ENCODE measurements around the gene ASPRV1. TPM values are rescaled to one million over a fixed set of nuclear protein-coding genes. Genes with fewer than 3 reads are reported as not detected.
A peak's percentile ranks its signal among the peaks of the same experiment; 100 is the strongest.

ASPRV1 gene
- total RNA-seq, 2 donors from 2014 or later = 2.6 to 10.3 TPM

- H3K9me3 ChIP-seq = no peaks in the 10 kb centered on the region
- H3K27me3 ChIP-seq (replicated peaks; ENCODE audit: insufficient read depth) = no peaks in the 10 kb centered on the region
- H3K4me1 ChIP-seq (replicated peaks) = no peaks in the 10 kb centered on the region
- TF ChIP-seq CTCF (IDR thresholded peaks at IDR 0.05) (no peak), POLR2AphosphoS5 (IDR thresholded peaks at IDR 0.05) (no peak), POLR2A (IDR thresholded peaks at IDR 0.05) (no peak)
- intact Hi-C loops (cut with DNase I) = no loop called here
- WGBS = 62% methylated on average over 3 of the region's 3 CpGs
- H3K27ac ChIP-seq = no peak overlapping the region
- no peak for DNase-seq (ENCODE audit: low spot score)
- no peaks in the 10 kb centered on the region for H3K36me3 ChIP-seq
- no peak overlapping the region for H3K4me3 ChIP-seq
Observed at GRCh38 chr2:69926849-69927515, 34.4 kb downstream of the ASPRV1 start.

GRCh38 chr2:69923116-69923515, 38.3 kb downstream of the ASPRV1 start:
- Histone ChIP-seq H3K9me3 (no peaks in the 10 kb centered on the region), H3K4me3 (no peak overlapping the region), H3K27me3 (replicated peaks; ENCODE audit: insufficient read depth) (no peaks in the 10 kb centered on the region), H3K4me1 (replicated peaks) (no peaks in the 10 kb centered on the region), H3K36me3 (no peaks in the 10 kb centered on the region), H3K27ac (no peak overlapping the region)
- WGBS = 94% methylated on average over 3 of the region's 3 CpGs
- TF ChIP-seq POLR2AphosphoS5 (IDR thresholded peaks at IDR 0.05) (no peak), CTCF (IDR thresholded peaks at IDR 0.05) (no peak), POLR2A (IDR thresholded peaks at IDR 0.05) (no peak)
- intact Hi-C loops (cut with DNase I) = no loop called here
- no peak for DNase-seq (ENCODE audit: low spot score)

- no peak overlapping the region for H3K27ac ChIP-seq
- TF ChIP-seq CTCF (IDR thresholded peaks at IDR 0.05) (no peak), POLR2A (IDR thresholded peaks at IDR 0.05) (no peak)
- no peak for DNase-seq (ENCODE audit: low spot score)
- H3K9me3 ChIP-seq = no peaks in the 10 kb centered on the region
- H3K4me1 ChIP-seq (replicated peaks) = no peaks in the 10 kb centered on the region
- H3K4me3 ChIP-seq = no peak overlapping the region
- 38% methylated on average over 3 of the region's 3 CpGs for WGBS
- intact Hi-C loops (cut with DNase I) = no loop called here
- no peaks in the 10 kb centered on the region for H3K27me3 ChIP-seq (replicated peaks; ENCODE audit: insufficient read depth)
- no peaks in the 10 kb centered on the region for H3K36me3 ChIP-seq
Observed at GRCh38 chr2:69918401-69918800, 43.0 kb downstream of the ASPRV1 start.

GRCh38 chr2:69917852-69918251, 43.6 kb downstream of the ASPRV1 start:
- WGBS = 72% methylated on average over 3 of the region's 3 CpGs
- no peak overlapping the region for H3K27ac ChIP-seq
- no peaks in the 10 kb centered on the region for H3K36me3 ChIP-seq
- TF ChIP-seq CTCF (IDR thresholded peaks at IDR 0.05) (no peak), POLR2AphosphoS5 (IDR thresholded peaks at IDR 0.05) (peak; percentile 25), POLR2A (IDR thresholded peaks at IDR 0.05) (peak; percentile 29)
- H3K4me1 ChIP-seq (replicated peaks) = no peaks in the 10 kb centered on the region
- intact Hi-C loops (cut with DNase I) = no loop called here
- H3K9me3 ChIP-seq = no peaks in the 10 kb centered on the region
- no peak overlapping the region for H3K4me3 ChIP-seq
- no peaks in the 10 kb centered on the region for H3K27me3 ChIP-seq (replicated peaks; ENCODE audit: insufficient read depth)
- DNase-seq (ENCODE audit: low spot score) = no peak

- H3K36me3 ChIP-seq = no peaks in the 10 kb centered on the region
- intact Hi-C loops (cut with DNase I) = no loop called here
- DNase-seq (ENCODE audit: low spot score) = no peak
- H3K27me3 ChIP-seq (replicated peaks; ENCODE audit: insufficient read depth) = no peaks in the 10 kb centered on the region
- 25% methylated on average over 2 of the region's 2 CpGs for WGBS
- TF ChIP-seq CTCF (IDR thresholded peaks at IDR 0.05) (no peak), POLR2A (IDR thresholded peaks at IDR 0.05) (peak; percentile 25), POLR2AphosphoS5 (IDR thresholded peaks at IDR 0.05) (peak; percentile 34)
- no peaks in the 10 kb centered on the region for H3K9me3 ChIP-seq
- H3K4me3 ChIP-seq = peak overlapping the region; percentile 88 to 98
- no peaks in the 10 kb centered on the region for H3K4me1 ChIP-seq (replicated peaks)
- peak overlapping the region; percentile 95 to 98 for H3K27ac ChIP-seq
Observed at GRCh38 chr2:69916106-69916505, 45.3 kb downstream of the ASPRV1 start.
